H1 (cell line): ENCODE measurements around the gene C3orf20. TPM values are rescaled to one million over a fixed set of nuclear protein-coding genes. Genes with fewer than 3 reads are reported as not detected.

ENCODE experiments used
- CTCF ChIA-PET: fragments of 300-600 bp; sonication (Branson Sonifier 250); formaldehyde crosslinking; loops from one replicate; lab custom pipeline; 2021; ENCODE audit not compliant: partially characterized antibody; lab: Charles Lee
- POLR2A ChIA-PET: fragments of 300-600 bp; sonication (Branson Sonifier 250); formaldehyde crosslinking; loops from one replicate; lab custom pipeline; 2021; ENCODE audit warnings: inconsistent platforms; ENCODE audit not compliant: partially characterized antibody; lab: Charles Lee
- DNase-seq, 2 experiments: peaks; one replicate each; pipeline versions ENCODE4 v3.0.0 to v3.0.0-alpha.2; 2010 to 2022; ENCODE audit warnings: low spot score in 2 of 2, low read depth in 1 of 2, mixed read lengths in 1 of 2
- FAIRE-seq: peaks from 2 replicates; lab custom pipeline; 2011; peaks lifted over from hg19 to GRCh38; lab: Jason Lieb, UNC
- H2AFZ ChIP-seq: 2 replicates; pipeline ENCODE4 v1.8.1; 2012; ENCODE audit warnings: low read length, inconsistent platforms
- H2AK5ac ChIP-seq: 2 replicates; pipeline ENCODE4 v1.6.1; 2013; ENCODE audit warnings: low read depth, low read length
- H2BK120ac ChIP-seq: replicated peaks from 2 replicates; pipeline ENCODE3; 2013; ENCODE audit warnings: low read depth, low read length, inconsistent platforms
- H2BK12ac ChIP-seq: 2 replicates; pipeline ENCODE4 v1.6.1; 2013; ENCODE audit warnings: low read depth, low read length
- H2BK15ac ChIP-seq: 2 replicates; pipeline ENCODE4 v1.6.1; 2013; ENCODE audit warnings: low read length
- H2BK20ac ChIP-seq: 2 replicates; pipeline ENCODE4 v1.6.1; 2013; ENCODE audit warnings: low read length
- H2BK5ac ChIP-seq: 2 replicates; pipeline ENCODE4 v1.6.1; 2013; ENCODE audit warnings: low read depth, low read length
- H3K14ac ChIP-seq: 2 replicates; pipeline ENCODE4 v1.6.1; 2013; ENCODE audit warnings: inconsistent platforms; ENCODE audit not compliant: insufficient read length
- H3K18ac ChIP-seq: 2 replicates; pipeline ENCODE4 v1.6.1; 2013; ENCODE audit warnings: low read length; ENCODE audit errors: extremely low read depth
- H3K23ac ChIP-seq: 2 replicates; pipeline ENCODE4 v1.6.1; 2013; ENCODE audit warnings: inconsistent platforms; ENCODE audit not compliant: insufficient read length
- H3K23me2 ChIP-seq: 2 replicates; pipeline ENCODE4 v1.6.1; 2013; ENCODE audit warnings: low read depth, low read length
- H3K27ac ChIP-seq: 2 replicates; pipeline ENCODE4 v1.6.1; 2011; ENCODE audit warnings: low read depth, low read length, inconsistent platforms
- H3K27me3 ChIP-seq, 4 experiments: replicated peaks in 1 of 4; 1 replicate in 1 of 4; 2 replicates in 3 of 4; pipeline versions ENCODE4 v1.6.1 to v1.8.1; 2011 to 2013; ENCODE audit warnings: low read length in 3 of 4, mild to moderate bottlenecking in 3 of 4, inconsistent platforms in 2 of 4, mixed read lengths in 2 of 4, moderate library complexity in 1 of 4; ENCODE audit not compliant: control insufficient read depth in 3 of 4, insufficient read depth in 3 of 4; ENCODE audit errors: extremely low read depth in 1 of 4
- H3K36me3 ChIP-seq, 4 experiments: 2 replicates each; pipeline versions ENCODE4 v1.6.1 to v1.8.1; 2011 to 2013; ENCODE audit warnings: mild to moderate bottlenecking in 4 of 4, low read length in 3 of 4, moderate library complexity in 2 of 4, control low read depth in 1 of 4, inconsistent platforms in 1 of 4; ENCODE audit not compliant: insufficient read depth in 4 of 4, control insufficient read depth in 2 of 4
- H3K4ac ChIP-seq: replicated peaks from 2 replicates; pipeline ENCODE3; 2013; ENCODE audit warnings: low read length, low read depth, mixed read lengths, inconsistent platforms; ENCODE audit not compliant: insufficient read length
- H3K4me1 ChIP-seq, 4 experiments: replicated peaks in 1 of 4; 1 replicate in 1 of 4; 2 replicates in 3 of 4; pipeline versions ENCODE4 v1.6.1 to v1.8.1; 2011 to 2013; ENCODE audit warnings: low read length in 3 of 4, inconsistent platforms in 2 of 4, mixed read lengths in 1 of 4; ENCODE audit not compliant: insufficient read depth in 4 of 4, control insufficient read depth in 3 of 4
- H3K4me2 ChIP-seq, 2 experiments: 2 replicates each; pipeline versions ENCODE4 v1.6.1 to v1.8.1; 2011 to 2013; ENCODE audit warnings: low read depth in 2 of 2, low read length in 2 of 2, control low read depth in 1 of 2, inconsistent platforms in 1 of 2, mild to moderate bottlenecking in 1 of 2; ENCODE audit not compliant: insufficient read depth in 1 of 2
- H3K4me3 ChIP-seq, 4 experiments: fragments of 200-600, 300-600 bp in 1 of 4; sonication (generic), shearing (Covaris generic), sonication (Bioruptor Twin) in 1 of 4; 2 replicates each; pipeline versions ENCODE4 v1.5.1 to v1.8.1; 2011 to 2016; ENCODE audit warnings: low read length in 4 of 4, low read depth in 3 of 4, control low read depth in 2 of 4, inconsistent platforms in 2 of 4, mild to moderate bottlenecking in 2 of 4, mixed read lengths in 1 of 4, moderate library complexity in 1 of 4; ENCODE audit not compliant: insufficient read depth in 2 of 4; ENCODE audit errors: extremely low read depth in 1 of 4
- H3K56ac ChIP-seq: replicated peaks from 2 replicates; pipeline ENCODE3; 2013; ENCODE audit warnings: low read depth, mild to moderate bottlenecking, mixed read lengths, low read length, inconsistent platforms; ENCODE audit not compliant: insufficient read length
- H3K79me1 ChIP-seq: 2 replicates; pipeline ENCODE4 v1.6.1; 2013; ENCODE audit warnings: low read depth, low read length, control low read depth
- H3K79me2 ChIP-seq, 2 experiments: 2 replicates each; pipeline versions ENCODE4 v1.6.1 to v1.8.1; 2012 to 2013; ENCODE audit warnings: low read length in 2 of 2, mild to moderate bottlenecking in 2 of 2, inconsistent platforms in 1 of 2; ENCODE audit not compliant: insufficient read depth in 2 of 2, control insufficient read depth in 1 of 2
- H3K9ac ChIP-seq, 4 experiments: replicated peaks in 1 of 4; 1 replicate in 1 of 4; 2 replicates in 3 of 4; pipeline versions ENCODE4 v1.6.1 to v1.8.1; 2011 to 2013; ENCODE audit warnings: low read depth in 3 of 4, low read length in 3 of 4, control low read depth in 2 of 4, mild to moderate bottlenecking in 2 of 4, moderate library complexity in 2 of 4, inconsistent platforms in 1 of 4; ENCODE audit errors: extremely low read depth in 1 of 4
- H3K9me3 ChIP-seq, 2 experiments: 2 replicates each; pipeline versions ENCODE4 v1.6.1 to v1.8.1; 2012 to 2013; ENCODE audit warnings: mild to moderate bottlenecking in 2 of 2, moderate library complexity in 2 of 2, control low read depth in 1 of 2, inconsistent platforms in 1 of 2, low read depth in 1 of 2, low read length in 1 of 2, mixed read lengths in 1 of 2; ENCODE audit not compliant: insufficient read depth in 2 of 2
- H4K20me1 ChIP-seq, 2 experiments: replicated peaks in 1 of 2; 2 replicates each; pipeline versions ENCODE3 to v1.8.1; 2011 to 2013; ENCODE audit warnings: inconsistent platforms in 2 of 2, low read length in 2 of 2, mild to moderate bottlenecking in 1 of 2; ENCODE audit not compliant: insufficient read depth in 2 of 2, control insufficient read depth in 1 of 2
- H4K5ac ChIP-seq: 2 replicates; pipeline ENCODE4 v1.6.1; 2013; ENCODE audit warnings: low read length, low read depth, mixed read lengths, inconsistent platforms; ENCODE audit not compliant: insufficient read length
- H4K8ac ChIP-seq: 2 replicates; pipeline ENCODE4 v1.8.0; 2013; ENCODE audit warnings: mild to moderate bottlenecking, moderate library complexity, low read length, inconsistent platforms; ENCODE audit not compliant: insufficient read depth; ENCODE audit errors: extremely low read depth
- H4K91ac ChIP-seq: replicated peaks from 2 replicates; pipeline ENCODE3; 2013; ENCODE audit warnings: low read length, mixed read lengths, inconsistent platforms; ENCODE audit not compliant: insufficient read length
- CBX5 ChIP-seq: fragments of 300-800, 300-1000 bp; sonication (generic); IDR thresholded peaks from 2 replicates; pipeline ENCODE4 v1.7.1; 2016; ENCODE audit warnings: antibody characterized with exemption, low read length, low read depth
- JUND ChIP-seq: IDR thresholded peaks from 2 replicates; pipeline ENCODE4 v1.6.1; 2011; ENCODE audit warnings: mild to moderate bottlenecking, improper control_type of control experiment, low read length
- KDM5A ChIP-seq: fragments of 200-600 bp; IDR thresholded peaks from 2 replicates; pipeline ENCODE4 v1.7.1; 2012; ENCODE audit warnings: mild to moderate bottlenecking, low read length, inconsistent platforms, mixed read lengths
- POU5F1 ChIP-seq: IDR thresholded peaks from 2 replicates; pipeline ENCODE4 v1.6.1; 2011; ENCODE audit warnings: low read depth, mild to moderate bottlenecking, low read length, moderate library complexity
- RAD21 ChIP-seq, 2 experiments: IDR thresholded peaks in 1 of 2; conservative IDR thresholded peaks in 1 of 2; 2 replicates each; pipeline ENCODE4 v1.6.1; 2011; ENCODE audit warnings: low read depth in 2 of 2, low read length in 2 of 2, improper control_type of control experiment in 1 of 2, inconsistent platforms in 1 of 2, mild to moderate bottlenecking in 1 of 2, moderate library complexity in 1 of 2
- RBBP5 ChIP-seq: IDR thresholded peaks from 2 replicates; pipeline ENCODE4 v1.7.1; 2012; ENCODE audit warnings: low read depth, mild to moderate bottlenecking, inconsistent platforms, low read length, moderate library complexity, borderline replicate concordance
- RNF2 ChIP-seq: fragments of 200-900, 300-1000 bp; sonication (generic); IDR thresholded peaks from 2 replicates; pipeline ENCODE4 v1.7.1; 2016; ENCODE audit warnings: borderline replicate concordance, low read depth, mild to moderate bottlenecking, antibody characterized with exemption, low read length; ENCODE audit not compliant: poor library complexity, severe bottlenecking; ENCODE audit errors: missing control alignments
- SAP30 ChIP-seq: fragments of 300-600 bp; sonication (generic); IDR thresholded peaks from 2 replicates; pipeline ENCODE4 v1.7.1; 2012; ENCODE audit warnings: low read length, moderate library complexity, mild to moderate bottlenecking, inconsistent platforms; ENCODE audit not compliant: insufficient read depth, insufficient replicate concordance
- SIX5 ChIP-seq: IDR thresholded peaks from 2 replicates; pipeline ENCODE4 v1.6.1; 2011; ENCODE audit warnings: mild to moderate bottlenecking, low read depth, low read length
- TBP ChIP-seq: IDR thresholded peaks from 2 replicates; pipeline ENCODE4 v1.6.1; 2011; ENCODE audit warnings: low read depth, low read length, improper control_type of control experiment
- TCF12 ChIP-seq: IDR thresholded peaks from 2 replicates; pipeline ENCODE4 v1.6.1; 2011; ENCODE audit warnings: low read depth, mild to moderate bottlenecking, low read length
- TEAD4 ChIP-seq: IDR thresholded peaks from 2 replicates; pipeline ENCODE4 v1.6.1; 2012; ENCODE audit warnings: low read depth, low read length, inconsistent platforms, mixed read lengths
- USF2 ChIP-seq: IDR thresholded peaks from 2 replicates; pipeline ENCODE4 v1.6.1; 2011; ENCODE audit warnings: low read length, improper control_type of control experiment
- WGBS, 2 experiments: shearing (Covaris generic) in 1 of 2; methylation state at CpG; one replicate each; pipeline versions ENCODE4 v1.1.6 to v1.1.7; 2013 to 2015; ENCODE audit warnings: low lambda C conversion rate in 2 of 2, mixed read lengths in 2 of 2, inconsistent platforms in 1 of 2, low coverage in 1 of 2, missing lambda C conversion rate in 1 of 2; ENCODE audit not compliant: insufficient replicate concordance in 2 of 2, insufficient coverage in 1 of 2, insufficient read length in 1 of 2; ENCODE audit errors: extremely low coverage in 1 of 2, missing lambda C conversion rate in 1 of 2; 5-methylcytosine and 5-hydroxymethylcytosine counted together
- polyA plus RNA-seq, 7 experiments: library from polyadenylated mRNA; depleted of rRNA in 3 of 7; stranded (reverse) in 5 of 7; unstranded in 2 of 7; fragments of >200 nt in 5 of 7; fragments of 200-250 nt in 2 of 7; gene quantifications; 1 replicate in 5 of 7; 2 replicates in 1 of 7; 4 replicates in 1 of 7; pipeline versions ENCODE4 v1.2.1 to v1.2.3, GENCODE V29; 2011 to 2013; ENCODE audit warnings: missing spikeins in 2 of 7, mixed read lengths in 2 of 7
- total RNA-seq: library from RNA; stranded (reverse); fragmentation: NEBNext Ultra II Directional; extraction: Animal tissue kit (Norgen Biotek cat#: 25700); gene quantifications from 2 replicates; pipeline ENCODE4 v1.2.1, GENCODE V29; 2021

C3orf20 gene
- total and polyA plus RNA-seq, 2 of the 8 experiments (the other 6 are each of a cell fraction or from before 2014, with no cell fraction given) = not detected

GRCh38 chr3:14819671-14820070 is 144.7 kb downstream of the C3orf20 start:
- no peak overlapping the region for H3K27ac ChIP-seq
- no peak overlapping the region for H4K8ac ChIP-seq
- no peak overlapping the region for H3K18ac ChIP-seq
- H3K27me3 ChIP-seq = no peaks in the 10 kb centered on the region
- no peaks in the 10 kb centered on the region; a peak in 1 of 4 replicates for H3K79me2 ChIP-seq
- no peak overlapping the region for H2AFZ ChIP-seq
- no peak overlapping the region for H2BK5ac ChIP-seq
- H2BK12ac ChIP-seq = no peak overlapping the region
- H3K9me3 ChIP-seq = no peaks in the 10 kb centered on the region
- H4K20me1 ChIP-seq = no peaks in the 10 kb centered on the region
- no peak overlapping the region for H3K4me2 ChIP-seq
- H4K91ac ChIP-seq = no peak overlapping the region
- no peak overlapping the region for H4K5ac ChIP-seq
- peaks cover 0 to 7% (median 4%) of the 10 kb centered on the region in 4 experiments; a peak in 4 of 7 replicates for H3K4me1 ChIP-seq
- no peak overlapping the region for H3K14ac ChIP-seq
- no peak overlapping the region for H3K4ac ChIP-seq
- no peak overlapping the region for H3K23ac ChIP-seq
- FAIRE-seq (no peak), DNase-seq (no peak)
- H2BK120ac ChIP-seq = no peak overlapping the region
- H3K9ac ChIP-seq = no peak overlapping the region
- no peaks in the 10 kb centered on the region for H3K23me2 ChIP-seq
- ChIA-PET CTCF (interaction anchor here (1.0 kb wide), 1 partner anchor 28 kb away, joined by 3 read pairs; no protein-coding TSS in a partner anchor), POLR2A (no interaction called here)
- no peak overlapping the region for H2BK15ac ChIP-seq
- WGBS, 2 experiments = 94% methylated on average over 10 of the region's 10 CpGs; no CpG with 5 or more reads in 1 of the 2 experiments
- no peak overlapping the region for H3K4me3 ChIP-seq
- H3K56ac ChIP-seq = no peak overlapping the region
- H2AK5ac ChIP-seq = no peak overlapping the region
- H3K36me3 ChIP-seq = no peaks in the 10 kb centered on the region
- no peak overlapping the region for H2BK20ac ChIP-seq
- H3K79me1 ChIP-seq = no peaks in the 10 kb centered on the region
- no peak for TF ChIP-seq USF2
- TF ChIP-seq RAD21 (IDR thresholded peaks at IDR 0.05 in 1 of 2, conservative IDR thresholded peaks at IDR 0.05 in 1 of 2; ENCODE audit: low read depth in 2 of 2, low read length in 2 of 2) = no peak
- TF ChIP-seq TBP = no peak
- no peak for TF ChIP-seq SIX5
- TF ChIP-seq POU5F1 = no peak
- TF ChIP-seq RNF2 = no peak
- TF ChIP-seq SAP30 = no peak
- no peak for TF ChIP-seq TEAD4
- no peak for TF ChIP-seq JUND
- TF ChIP-seq CBX5 = no peak
- no peak for TF ChIP-seq RBBP5
- no peak for TF ChIP-seq KDM5A
- TF ChIP-seq TCF12 = no peak
